Activated B cell treated with CpG ODN at 0.5 μM for 24 hours (primary cell): ENCODE data around the gene NAA15. TPM values are rescaled to one million over a fixed set of nuclear protein-coding genes. Genes with fewer than 3 reads are reported as not detected.

ENCODE experiments used
- ATAC-seq: fragments of 200-7000 bp; cut with Tn5 transposase; one replicate; pipeline ENCODE4 v1.10.0; 2021; ENCODE audit warnings: low read depth, mild to moderate bottlenecking, moderate library complexity
- CTCF ChIA-PET: fragments of 350-600 bp; sonication (Branson Sonifier 250); formaldehyde crosslinking; loops from one replicate; lab custom pipeline; 2021; ENCODE audit warnings: antibody characterized with exemption; lab: Charles Lee
- POLR2A ChIA-PET: fragments of 350-600 bp; sonication (Branson Sonifier 250); formaldehyde crosslinking; loops from one replicate; lab custom pipeline; 2021; ENCODE audit warnings: antibody characterized with exemption; lab: Charles Lee
- DNase-seq: peaks from one replicate; pipeline ENCODE4 v3.0.0; 2022
- H3K27ac Mint-ChIP-seq: one replicate; pipeline ENCODE4 v1.8.0; 2020; ENCODE audit warnings: mixed read lengths
- H3K27me3 Mint-ChIP-seq: one replicate; pipeline ENCODE4 v1.8.0; 2021; ENCODE audit warnings: mixed read lengths
- H3K36me3 Mint-ChIP-seq: one replicate; pipeline ENCODE4 v1.8.0; 2021; ENCODE audit warnings: low read depth, mixed read lengths
- H3K4me1 Mint-ChIP-seq: one replicate; pipeline ENCODE4 v1.8.0; 2021; ENCODE audit warnings: mixed read lengths
- H3K4me3 Mint-ChIP-seq: one replicate; pipeline ENCODE4 v1.8.0; 2020; ENCODE audit warnings: mild to moderate bottlenecking, mixed read lengths
- H3K9me3 Mint-ChIP-seq: one replicate; pipeline ENCODE4 v1.8.0; 2020; ENCODE audit warnings: mixed read lengths
- intact Hi-C: fragments of 100-400 bp; cut with micrococcal nuclease; formaldehyde crosslinking; loops from one replicate; pipeline ENCODE4 v1.15.1; 2024
- total RNA-seq: library from RNA; stranded (reverse); gene quantifications from 2 replicates; pipeline ENCODE4 v1.2.3, GENCODE V29; 2022
- TF ChIP-seq, protein P1 (sequence below): fragments of 200-600 bp; IDR thresholded peaks from one replicate; pipeline ENCODE4 v1.8.0; 2022; ENCODE audit warnings: antibody characterized with exemption, mild to moderate bottlenecking

Gene NAA15
- total RNA-seq, 1 donor from 2014 or later = 66.5 TPM

DNA sequence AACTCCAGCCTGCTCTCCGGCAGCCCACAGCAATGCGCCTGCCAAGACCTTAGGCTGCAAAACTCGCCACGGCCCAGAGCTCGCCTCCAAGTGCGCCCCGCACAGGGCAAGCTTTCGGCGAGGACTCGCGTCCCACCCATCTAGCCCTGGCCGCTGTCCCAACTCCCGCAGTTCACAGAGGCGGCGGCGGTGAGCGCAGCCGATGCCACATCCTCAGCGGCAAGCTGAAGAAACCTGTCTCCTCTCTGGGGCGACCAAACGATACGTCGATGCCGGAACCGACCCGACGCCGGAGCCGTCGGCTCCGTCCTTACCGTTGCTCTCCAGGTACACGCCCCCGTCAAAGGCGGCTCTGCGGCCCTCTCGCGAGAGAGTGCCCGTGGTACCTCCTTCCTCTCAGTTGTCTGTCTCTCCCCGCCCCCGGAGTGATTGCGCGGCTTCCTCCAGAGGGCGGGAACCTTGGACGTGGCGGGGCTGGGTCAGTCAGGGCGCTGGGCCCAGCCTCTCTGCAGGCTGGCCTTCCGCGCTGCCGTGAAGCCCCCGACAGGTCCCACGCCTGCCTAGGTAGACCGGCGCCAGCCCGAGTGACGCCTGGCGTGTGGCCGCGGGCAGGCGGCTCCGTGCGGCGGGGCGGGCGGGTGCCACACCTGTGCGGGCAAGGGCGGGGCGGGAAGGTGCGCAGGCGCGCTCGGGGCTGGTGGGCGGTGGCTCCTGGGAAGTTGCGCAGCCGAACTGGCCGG lies 152.2 kb downstream of the NAA15 start:
- Mint-ChIP-seq H3K9me3 (no peaks in the 10 kb centered on the region), H3K36me3 (peaks cover 16% of the 10 kb centered on the region), H3K4me1 (peaks cover 55% of the 10 kb centered on the region), H3K4me3 (peak overlapping the region; percentile 95), H3K27me3 (no peaks in the 10 kb centered on the region), H3K27ac (peak overlapping the region; percentile 98)
- ChIA-PET POLR2A (interaction anchor here (0.7 to 2.0 kb wide), 13 partner anchors 9 to 1070 kb away, joined by 3 to 19 read pairs (median 7); partner anchors contain the start of genes ELMOD2, NAA15, NDUFC1 and NOCT), CTCF (interaction anchor here (0.7 to 1.5 kb wide), 6 partner anchors 37 to 423 kb away, joined by 3 to 4 read pairs (median 3); partner anchors contain the start of gene SETD7)
- intact Hi-C loops = loop anchor here (1.0 to 5.0 kb wide), 12 partner anchors 17 to 1767 kb away; partner anchors contain the start of genes ELMOD2, NAA15, NOCT and TBC1D9
- TF ChIP-seq, protein P1, sequence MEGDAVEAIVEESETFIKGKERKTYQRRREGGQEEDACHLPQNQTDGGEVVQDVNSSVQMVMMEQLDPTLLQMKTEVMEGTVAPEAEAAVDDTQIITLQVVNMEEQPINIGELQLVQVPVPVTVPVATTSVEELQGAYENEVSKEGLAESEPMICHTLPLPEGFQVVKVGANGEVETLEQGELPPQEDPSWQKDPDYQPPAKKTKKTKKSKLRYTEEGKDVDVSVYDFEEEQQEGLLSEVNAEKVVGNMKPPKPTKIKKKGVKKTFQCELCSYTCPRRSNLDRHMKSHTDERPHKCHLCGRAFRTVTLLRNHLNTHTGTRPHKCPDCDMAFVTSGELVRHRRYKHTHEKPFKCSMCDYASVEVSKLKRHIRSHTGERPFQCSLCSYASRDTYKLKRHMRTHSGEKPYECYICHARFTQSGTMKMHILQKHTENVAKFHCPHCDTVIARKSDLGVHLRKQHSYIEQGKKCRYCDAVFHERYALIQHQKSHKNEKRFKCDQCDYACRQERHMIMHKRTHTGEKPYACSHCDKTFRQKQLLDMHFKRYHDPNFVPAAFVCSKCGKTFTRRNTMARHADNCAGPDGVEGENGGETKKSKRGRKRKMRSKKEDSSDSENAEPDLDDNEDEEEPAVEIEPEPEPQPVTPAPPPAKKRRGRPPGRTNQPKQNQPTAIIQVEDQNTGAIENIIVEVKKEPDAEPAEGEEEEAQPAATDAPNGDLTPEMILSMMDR = no peak
- ATAC-seq (peak; percentile 88), DNase-seq (peak; percentile 97)

DNA sequence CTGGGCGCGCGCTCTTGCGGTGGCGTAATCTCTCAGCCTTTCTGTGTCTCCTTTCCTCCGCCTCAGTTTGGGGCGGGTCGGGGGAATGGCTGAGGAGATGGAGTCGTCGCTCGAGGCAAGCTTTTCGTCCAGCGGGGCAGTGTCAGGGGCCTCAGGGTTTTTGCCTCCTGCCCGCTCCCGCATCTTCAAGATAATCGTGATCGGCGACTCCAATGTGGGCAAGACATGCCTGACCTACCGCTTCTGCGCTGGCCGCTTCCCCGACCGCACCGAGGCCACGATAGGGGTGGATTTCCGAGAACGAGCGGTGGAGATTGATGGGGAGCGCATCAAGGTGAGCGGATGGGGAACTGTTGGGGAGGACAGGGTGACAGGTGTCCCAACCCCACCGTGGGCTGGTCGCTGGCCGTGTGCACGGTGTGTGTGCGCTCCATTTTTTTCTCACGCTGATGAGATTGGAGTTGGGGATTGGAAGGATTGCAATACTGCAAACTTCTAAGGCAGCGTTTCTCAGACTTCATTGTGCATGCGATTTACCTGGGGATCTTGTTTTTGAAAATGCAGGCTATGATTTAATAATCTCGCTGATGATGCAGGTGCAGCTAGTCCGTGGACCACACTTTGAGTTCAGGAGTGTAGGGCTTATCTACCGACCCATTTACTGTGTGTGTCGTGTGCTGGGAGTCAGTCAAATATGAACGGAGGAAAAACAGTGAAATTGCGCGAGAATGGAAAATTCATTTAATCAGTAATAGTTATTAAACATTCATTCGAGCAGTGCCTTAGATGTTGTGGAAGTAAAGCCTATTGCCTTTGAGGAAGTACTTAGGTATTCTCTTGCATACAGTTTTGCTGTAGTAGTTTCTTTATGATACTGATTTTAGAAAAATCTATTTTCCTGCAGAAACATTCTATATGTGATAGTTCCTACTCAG lies 153.1 kb downstream of the NAA15 start, which contains the start of gene RAB33B:
TSS of gene RAB33B (plus strand) at position 11 of the 935 bp plus-strand sequence. CDS start at position 86, 75 bp downstream.
- Mint-ChIP-seq H3K4me3 (peak within 1 kb of the TSS; percentile 95), H3K9me3 (no peaks in the 10 kb centered on the region), H3K27me3 (no peaks in the 10 kb centered on the region), H3K4me1 (peaks cover 63% of the 10 kb centered on the region), H3K27ac (peak within 1 kb of the TSS; percentile 98), H3K36me3 (peaks cover 16% of the 10 kb centered on the region)
- DNase-seq = no peak
- intact Hi-C loops = loop anchor here (2.0 to 5.0 kb wide), 3 partner anchors 16 to 1303 kb away; partner anchors contain the start of gene TBC1D9
- TF ChIP-seq, protein P1 = no peak
- no peak for ATAC-seq
- CTCF ChIA-PET = interaction anchor here (1.4 kb wide), 1 partner anchor 424 kb away, joined by 4 read pairs; no protein-coding TSS in a partner anchor
- POLR2A ChIA-PET = interaction anchor here (0.7 to 2.0 kb wide), 5 partner anchors 14 to 440 kb away, joined by 3 to 10 read pairs (median 7); partner anchors contain the start of genes NAA15 and NOCT

DNA sequence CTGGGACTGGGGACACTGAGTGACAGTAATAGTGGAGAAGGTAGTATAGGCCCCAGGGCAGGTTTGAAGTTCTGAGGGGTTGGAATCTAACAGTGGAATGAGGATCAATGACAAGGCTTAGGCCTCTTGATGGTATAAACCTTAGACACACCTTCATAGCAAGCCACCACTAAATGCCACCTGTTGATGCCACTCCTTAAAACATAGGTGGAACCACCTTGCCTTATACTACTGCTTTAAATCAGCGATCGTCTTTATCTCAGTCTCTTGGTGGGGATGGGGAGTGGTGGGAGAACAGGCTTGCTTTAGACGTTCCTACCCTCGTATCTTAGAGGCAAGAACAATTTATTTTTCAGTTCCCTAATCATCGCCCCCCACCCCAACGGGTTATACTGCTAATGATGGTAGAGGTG lies 153.8 kb downstream of the NAA15 start:
- Mint-ChIP-seq H3K9me3 (no peaks in the 10 kb centered on the region), H3K36me3 (peaks cover 20% of the 10 kb centered on the region), H3K27ac (peak overlapping the region; percentile 94), H3K27me3 (no peaks in the 10 kb centered on the region), H3K4me1 (peaks cover 67% of the 10 kb centered on the region), H3K4me3 (peak overlapping the region; percentile 95)
- CTCF ChIA-PET = no interaction called here
- TF ChIP-seq, protein P1 = no peak
- ATAC-seq (no peak), DNase-seq (no peak)
- POLR2A ChIA-PET = no interaction called here
- intact Hi-C loops = loop anchor here (2.0 kb wide), 2 partner anchors 16 to 46 kb away; no protein-coding TSS in a partner anchor

DNA sequence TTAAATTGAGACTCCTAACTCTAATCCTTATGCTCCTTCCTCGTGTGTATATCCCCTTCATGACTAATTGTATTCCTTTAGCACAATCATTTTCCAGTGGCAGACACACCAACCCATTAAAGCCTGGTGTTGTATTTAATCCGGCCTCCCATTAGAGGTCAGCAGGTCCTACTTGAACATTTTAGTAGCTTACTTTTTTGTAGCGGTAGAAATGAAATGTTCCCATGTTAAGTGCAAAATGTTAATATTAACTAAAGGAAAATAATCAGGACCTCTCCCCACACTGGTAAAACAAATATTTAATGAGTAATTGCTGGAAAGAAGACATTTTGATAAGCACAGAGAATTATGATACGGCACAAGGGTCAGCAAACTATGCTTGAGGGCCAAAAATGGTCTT lies 156.0 kb downstream of the NAA15 start:
- ChIA-PET CTCF (no interaction called here), POLR2A (no interaction called here)
- TF ChIP-seq, protein P1 = no peak
- no peak overlapping the region for H3K27ac Mint-ChIP-seq
- intact Hi-C loops = no loop called here
- H3K4me3 Mint-ChIP-seq = no peak overlapping the region
- H3K27me3 Mint-ChIP-seq = no peaks in the 10 kb centered on the region
- H3K4me1 Mint-ChIP-seq = peaks cover 63% of the 10 kb centered on the region
- ATAC-seq (no peak), DNase-seq (no peak)
- H3K9me3 Mint-ChIP-seq = no peaks in the 10 kb centered on the region
- peaks cover 29% of the 10 kb centered on the region for H3K36me3 Mint-ChIP-seq
